MM.1S (cell line): ENCODE data around the gene KLK15.

ENCODE experiments used
- DNase-seq: peaks from one replicate; pipeline ENCODE4 v3.0.0-alpha.2; 2015
- H2AFZ ChIP-seq: fragments of 300-600 bp; sonication (generic); 2 replicates; pipeline ENCODE4 v1.6.0; 2016; ENCODE audit warnings: antibody characterized with exemption, low read length
- H3F3A ChIP-seq: fragments of 300-600 bp; sonication (generic); 2 replicates; pipeline ENCODE4 v1.6.1; 2016; ENCODE audit warnings: mild to moderate bottlenecking, antibody characterized with exemption, low read length, moderate library complexity, mixed read lengths; ENCODE audit not compliant: insufficient read depth
- H3K27ac ChIP-seq: fragments of 300-600 bp; sonication (generic); 2 replicates; pipeline ENCODE4 v1.5.1; 2016; ENCODE audit warnings: mild to moderate bottlenecking, low read length
- H3K27me3 ChIP-seq: fragments of 300-600 bp; sonication (generic); replicated peaks from 2 replicates; pipeline ENCODE4 v1.6.0; 2016; ENCODE audit warnings: low read length; ENCODE audit not compliant: insufficient read depth
- H3K36me3 ChIP-seq: fragments of 300-600 bp; sonication (generic); replicated peaks from 2 replicates; pipeline ENCODE4 v1.6.1; 2016; ENCODE audit warnings: mild to moderate bottlenecking, low read length, mixed read lengths; ENCODE audit not compliant: insufficient read depth
- H3K4me1 ChIP-seq: fragments of 300-600 bp; sonication (generic); 2 replicates; pipeline ENCODE4 v1.6.1; 2016; ENCODE audit warnings: low read length, mixed read lengths
- H3K4me2 ChIP-seq: fragments of 300-600 bp; sonication (generic); 2 replicates; pipeline ENCODE4 v1.6.0; 2016; ENCODE audit warnings: low read depth, low read length
- H3K4me3 ChIP-seq: fragments of 300-600 bp; sonication (generic); 2 replicates; pipeline ENCODE4 v1.5.1; 2016; ENCODE audit warnings: low read length, mixed read lengths
- H3K79me2 ChIP-seq: fragments of 300-600 bp; sonication (generic); 2 replicates; pipeline ENCODE4 v1.6.1; 2016; ENCODE audit warnings: mixed run types, low read length, mixed read lengths
- H3K9ac ChIP-seq: fragments of 300-600 bp; sonication (generic); 2 replicates; pipeline ENCODE4 v1.6.1; 2016; ENCODE audit warnings: low read length, mixed read lengths
- H3K9me2 ChIP-seq: fragments of 300-600 bp; sonication (generic); replicated peaks from 2 replicates; pipeline ENCODE4 v1.6.1; 2016; ENCODE audit warnings: mild to moderate bottlenecking, low read length, mixed read lengths; ENCODE audit not compliant: insufficient read depth
- H3K9me3 ChIP-seq: fragments of 300-600 bp; sonication (generic); replicated peaks from 2 replicates; pipeline ENCODE4 v1.6.1; 2016; ENCODE audit warnings: mild to moderate bottlenecking, low read length, mixed read lengths; ENCODE audit not compliant: insufficient read depth
- H4K20me1 ChIP-seq: fragments of 300-600 bp; sonication (generic); 2 replicates; pipeline ENCODE4 v1.6.1; 2016; ENCODE audit warnings: mild to moderate bottlenecking, low read length, moderate library complexity, mixed read lengths; ENCODE audit not compliant: insufficient read depth
- CTCF ChIP-seq: fragments of 300-600 bp; sonication (generic); IDR thresholded peaks from 2 replicates; pipeline ENCODE4 v1.5.1; 2016; ENCODE audit warnings: antibody characterized with exemption, low read length, mixed read lengths
- EZH2 ChIP-seq: fragments of 300-600 bp; sonication (generic); optimal IDR thresholded peaks from 2 replicates; pipeline ENCODE3; 2017; ENCODE audit warnings: low read depth, mild to moderate bottlenecking, antibody characterized with exemption, low read length, mixed read lengths
- EZH2phosphoT487 ChIP-seq: fragments of 300-600 bp; sonication (generic); IDR thresholded peaks from 2 replicates; pipeline ENCODE4 v1.6.1; 2018; ENCODE audit warnings: antibody characterized with exemption, low read length

KLK15 gene

GRCh38 chr19:50793558-50794065 lies 39.8 kb downstream of the KLK15 start:
- Histone ChIP-seq H3K9me3 (no peaks in the 10 kb centered on the region), H3K27ac (no peak overlapping the region), H3K9me2 (no peaks in the 10 kb centered on the region), H3F3A (peaks cover 32% of the 10 kb centered on the region), H3K4me3 (no peak overlapping the region), H2AFZ (no peak overlapping the region), H3K4me1 (peaks cover 11% of the 10 kb centered on the region; the same call in 1 of the 2 replicates), H4K20me1 (peaks cover 14% of the 10 kb centered on the region), H3K79me2 (no peaks in the 10 kb centered on the region), H3K4me2 (no peak overlapping the region), H3K36me3 (0 out of 2 replicates have a peak, but pooled peaks cover 2% of the 10 kb centered on the region), H3K9ac (no peak overlapping the region), H3K27me3 (no peaks in the 10 kb centered on the region)
- DNase-seq, result no peak
- TF ChIP-seq EZH2phosphoT487 (no peak), EZH2 (no peak), CTCF (no peak)

- no peak overlapping the region for H3K27ac ChIP-seq
- no peak for TF ChIP-seq EZH2
Measured at GRCh38 chr19:50792272-50793250, 40.8 kb downstream of the KLK15 start.

GRCh38 chr19:50791594-50792271 lies 41.6 kb downstream of the KLK15 start:
- TF ChIP-seq CTCF (no peak), EZH2 (no peak)
- Histone ChIP-seq H3K4me3 (no peak overlapping the region), H4K20me1 (peaks cover 2% of the 10 kb centered on the region; the same call in 1 of the 2 replicates), H3K4me2 (no peak overlapping the region), H3K36me3 (no peaks in the 10 kb centered on the region), H3K4me1 (peaks cover 11% of the 10 kb centered on the region; the same call in 1 of the 2 replicates), H3K9ac (no peak overlapping the region), H3K9me2 (no peaks in the 10 kb centered on the region), H3K27me3 (peaks cover 5% of the 10 kb centered on the region; the same call in 1 of the 2 replicates), H3K79me2 (no peaks in the 10 kb centered on the region), H3F3A (peaks cover 22% of the 10 kb centered on the region), H3K9me3 (no peaks in the 10 kb centered on the region), H3K27ac (no peak overlapping the region), H2AFZ (no peak overlapping the region)
- no peak for DNase-seq

More at GRCh38 chr19:50792272-50793250, 40.8 kb downstream of the KLK15 start:
- Histone ChIP-seq H3K9me3 (no peaks in the 10 kb centered on the region), H3K36me3 (no peaks in the 10 kb centered on the region), H3K9me2 (no peaks in the 10 kb centered on the region), H3K4me3 (no peak overlapping the region), H3K79me2 (no peaks in the 10 kb centered on the region), H3K9ac (no peak overlapping the region), H3K4me1 (peaks cover 11% of the 10 kb centered on the region; the same call in 1 of the 2 replicates), H3F3A (peaks cover 27% of the 10 kb centered on the region), H4K20me1 (peaks cover 7% of the 10 kb centered on the region; the same call in 1 of the 2 replicates), H2AFZ (no peak overlapping the region), H3K4me2 (no peak overlapping the region), H3K27me3 (peaks cover 3% of the 10 kb centered on the region; the same call in 1 of the 2 replicates)
- no peak for DNase-seq
